Stimulated activated CD8-positive, alpha-beta memory T cell treated with anti-CD3 and anti-CD28 coated beads, Interleukin-4, amount 100 ng/mL, for 24 hours (primary cell): ENCODE measurements around the gene NNMT.

Source experiments
- DNase-seq: peaks from one replicate; pipeline ENCODE4 v3.0.0-alpha.2; 2020; ENCODE audit warnings: low read depth

The NNMT gene

DNA sequence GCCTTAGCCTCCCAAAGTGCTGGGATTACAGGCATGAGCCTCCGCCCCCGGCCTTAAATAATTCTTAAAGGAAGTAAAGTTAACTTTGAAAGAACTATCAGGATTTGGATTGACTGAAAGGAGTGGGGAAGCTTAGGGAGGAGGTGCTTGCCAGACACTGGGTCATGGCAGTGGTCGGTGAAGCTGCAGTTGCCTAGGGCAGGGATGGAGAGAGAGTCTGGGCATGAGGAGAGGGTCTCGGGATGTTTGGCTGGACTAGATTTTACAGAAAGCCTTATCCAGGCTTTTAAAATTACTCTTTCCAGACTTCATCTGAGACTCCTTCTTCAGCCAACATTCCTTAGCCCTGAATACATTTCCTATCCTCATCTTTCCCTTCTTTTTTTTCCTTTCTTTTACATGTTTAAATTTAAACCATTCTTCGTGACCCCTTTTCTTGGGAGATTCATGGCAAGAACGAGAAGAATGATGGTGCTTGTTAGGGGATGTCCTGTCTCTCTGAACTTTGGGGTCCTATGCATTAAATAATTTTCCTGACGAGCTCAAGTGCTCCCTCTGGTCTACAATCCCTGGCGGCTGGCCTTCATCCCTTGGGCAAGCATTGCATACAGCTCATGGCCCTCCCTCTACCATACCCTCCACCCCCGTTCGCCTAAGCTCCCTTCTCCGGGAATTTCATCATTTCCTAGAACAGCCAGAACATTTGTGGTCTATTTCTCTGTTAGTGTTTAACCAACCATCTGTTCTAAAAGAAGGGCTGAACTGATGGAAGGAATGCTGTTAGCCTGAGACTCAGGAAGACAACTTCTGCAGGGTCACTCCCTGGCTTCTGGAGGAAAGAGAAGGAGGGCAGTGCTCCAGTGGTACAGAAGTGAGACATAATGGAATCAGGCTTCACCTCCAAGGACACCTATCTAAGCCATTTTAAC lies at the start of gene NNMT:
Gene NNMT (plus strand): TSS at position 724 of the 929 bp plus-strand sequence. CDS start 158 bp downstream, at position 882.
- no peak for DNase-seq

GRCh38 chr11:114247070-114247789 lies 49.0 kb upstream of the NNMT start:
- DNase-seq = no peak

- no peak for DNase-seq
Measured at GRCh38 chr11:114250180-114250579, 46.0 kb upstream of the NNMT start.

- no peak for DNase-seq
Measured at GRCh38 chr11:114250993-114251814, 45.0 kb upstream of the NNMT start.

- DNase-seq = no peak
Measured at GRCh38 chr11:114251815-114252337, 44.3 kb upstream of the NNMT start.

DNA sequence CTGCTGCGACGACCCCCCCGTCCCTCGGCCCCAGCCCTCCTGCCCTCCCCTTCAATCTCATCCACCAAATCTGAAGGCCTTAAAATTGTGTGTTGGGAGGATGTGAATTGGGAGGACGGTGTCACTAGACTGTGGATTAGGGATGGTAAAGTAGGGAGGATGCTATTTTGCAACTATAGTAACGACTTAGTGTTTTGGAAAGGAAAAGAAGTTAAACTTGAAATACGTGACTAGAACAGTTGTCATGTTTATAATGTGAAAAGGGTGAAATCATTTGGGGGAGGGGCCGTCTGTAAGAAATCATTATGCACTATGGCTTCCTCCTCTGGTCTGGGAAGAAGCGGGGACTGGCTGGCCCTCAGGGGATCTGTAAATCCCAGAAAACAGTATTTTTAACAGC lies 43.4 kb upstream of the NNMT start:
- no peak for DNase-seq

- DNase-seq = no peak
Measured at GRCh38 chr11:114253771-114254170, 42.4 kb upstream of the NNMT start.

DNA sequence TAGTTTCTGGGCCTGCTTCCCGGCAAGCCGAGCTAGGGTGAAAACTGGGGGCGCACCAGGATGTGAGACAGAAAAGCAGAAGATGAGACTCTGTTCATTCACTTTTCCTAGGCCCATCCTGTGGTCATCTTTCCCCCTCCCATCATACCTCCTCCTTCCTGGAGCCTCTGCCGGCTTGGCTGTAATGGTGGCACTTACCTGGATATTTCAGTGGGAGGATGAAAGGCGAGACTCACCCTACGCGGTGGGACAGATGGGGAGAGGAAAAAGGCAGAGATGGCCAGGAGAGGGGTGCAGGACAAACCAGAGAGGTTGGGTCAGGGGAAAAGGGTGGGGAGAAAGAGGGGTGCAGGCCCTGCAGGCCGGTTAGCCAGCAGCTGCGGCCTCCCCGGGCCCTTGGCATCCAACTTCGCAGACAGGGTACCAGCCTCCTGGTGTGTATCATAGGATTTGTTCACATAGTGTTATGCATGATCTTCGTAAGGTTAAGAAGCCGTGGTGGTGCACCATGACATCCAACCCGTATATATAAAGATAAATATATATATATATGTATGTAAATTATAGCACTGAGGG lies 41.5 kb upstream of the NNMT start:
- DNase-seq = no peak

DNA sequence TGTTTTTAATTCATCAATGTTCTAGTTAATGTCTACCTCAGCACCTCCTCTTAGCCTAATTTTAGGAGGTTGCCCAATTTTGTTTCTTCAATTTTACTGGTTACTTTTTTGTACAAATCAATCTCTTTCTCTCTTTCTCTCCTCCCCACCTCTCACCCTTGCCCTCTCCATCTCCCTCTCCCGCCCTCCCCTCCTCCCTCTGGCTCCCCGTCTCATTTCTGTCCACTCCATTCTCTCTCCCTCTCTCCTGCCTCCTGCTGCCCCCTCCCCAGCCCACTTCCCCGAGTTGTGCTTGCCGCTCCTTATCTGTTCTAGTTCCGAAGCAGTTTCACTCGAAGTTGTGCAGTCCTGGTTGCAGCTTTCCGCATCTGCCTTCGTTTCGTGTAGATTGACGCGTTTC lies 40.9 kb upstream of the NNMT start:
- DNase-seq = no peak

DNA sequence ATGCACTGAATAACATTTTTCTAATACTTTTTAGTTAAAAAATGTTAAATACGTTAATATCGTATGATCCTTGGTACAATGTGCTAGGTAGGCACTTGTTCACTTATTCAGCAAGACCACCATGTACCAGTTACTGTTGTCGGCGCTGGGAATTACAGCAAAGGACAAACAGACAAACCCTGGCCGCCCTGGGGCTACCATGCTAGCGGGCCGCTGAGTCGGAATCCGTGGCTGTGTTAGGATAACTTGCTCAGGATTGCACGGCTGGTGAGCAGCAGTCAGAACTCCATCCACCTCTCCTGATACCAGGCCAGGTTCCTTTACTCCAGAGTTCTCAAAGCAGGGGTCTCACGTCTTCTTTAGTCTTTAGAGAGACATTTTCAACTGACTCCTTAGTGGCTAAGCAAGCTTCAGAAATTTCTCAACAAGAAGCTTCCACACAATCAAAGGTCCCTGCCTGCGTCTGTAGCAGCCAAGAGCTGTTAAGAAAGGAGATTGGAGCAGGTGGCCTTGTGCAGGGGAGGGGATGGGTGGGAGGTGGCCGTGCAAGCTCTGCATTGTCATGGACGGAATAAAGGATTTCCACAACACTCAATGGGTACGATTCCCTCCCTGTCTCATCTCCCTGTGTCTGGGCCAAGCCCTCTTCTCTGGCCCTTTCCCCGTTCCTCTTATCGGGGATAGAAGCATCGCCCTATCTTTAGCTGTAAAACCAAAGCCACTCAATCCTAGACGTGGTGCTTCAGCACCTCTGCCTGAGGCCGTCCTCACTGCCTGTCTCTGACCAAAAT lies 39.8 kb upstream of the NNMT start:
- DNase-seq = no peak

DNA sequence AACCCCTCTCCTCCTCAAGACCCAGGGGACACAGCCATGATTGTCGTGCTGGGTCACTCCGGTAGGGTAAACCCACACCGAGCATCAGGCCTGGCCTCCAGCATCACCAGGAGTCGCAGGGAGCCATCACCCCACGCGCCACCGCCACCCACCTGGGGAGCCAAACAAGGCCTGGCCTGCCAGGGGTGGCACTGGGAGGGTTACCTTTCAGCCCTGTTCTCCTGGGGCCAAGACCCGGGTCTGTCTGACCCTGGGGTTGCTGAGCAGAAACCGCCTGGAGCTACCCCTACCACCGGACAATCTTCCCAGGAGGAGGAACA lies 39.3 kb upstream of the NNMT start:
- DNase-seq = no peak

- DNase-seq = no peak
Measured at GRCh38 chr11:114257621-114258558, 38.3 kb upstream of the NNMT start.

GRCh38 chr11:114258696-114259095 lies 37.5 kb upstream of the NNMT start:
- no peak for DNase-seq

DNA sequence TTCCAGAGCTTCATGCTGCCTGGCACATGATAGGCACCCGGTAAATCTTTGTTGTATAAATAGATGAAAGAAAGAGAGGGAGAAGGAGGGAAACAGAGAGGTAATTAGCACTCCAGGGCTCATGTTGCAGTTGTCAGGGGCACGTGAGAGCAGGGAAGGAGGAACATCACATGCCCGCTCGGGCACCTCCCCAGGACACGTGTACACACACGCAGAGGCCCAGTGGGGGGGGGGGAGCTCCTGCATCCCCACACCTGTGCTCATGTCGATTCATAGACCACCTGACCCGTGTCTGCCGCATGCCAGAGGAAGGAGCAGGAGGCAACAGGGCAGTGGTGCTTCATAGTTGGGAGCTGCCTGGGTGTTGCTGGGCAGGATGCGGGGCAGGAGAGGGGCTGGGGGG lies 37.1 kb upstream of the NNMT start:
- DNase-seq = no peak

DNA sequence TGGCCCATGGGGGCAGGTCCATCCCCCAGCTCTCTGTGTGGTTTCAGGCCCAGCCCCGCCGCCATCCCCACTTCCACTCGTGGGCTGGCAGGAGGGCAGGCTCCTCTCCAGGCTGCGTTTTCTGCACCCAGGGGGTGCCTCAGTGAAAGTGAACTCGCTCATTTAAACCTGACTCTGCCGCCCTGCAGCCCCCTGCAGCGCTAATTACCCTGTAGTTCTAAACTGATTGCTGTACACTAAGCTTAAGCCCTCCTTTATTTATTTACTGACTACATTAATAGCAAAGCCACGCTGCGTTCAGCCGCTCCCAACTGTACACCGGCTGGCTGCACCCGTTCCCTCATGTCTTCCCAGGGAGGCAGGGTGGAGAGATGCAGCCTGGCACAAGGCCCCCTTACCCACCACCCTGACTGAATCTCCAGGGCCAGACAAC lies 36.6 kb upstream of the NNMT start:
- DNase-seq = no peak

DNA sequence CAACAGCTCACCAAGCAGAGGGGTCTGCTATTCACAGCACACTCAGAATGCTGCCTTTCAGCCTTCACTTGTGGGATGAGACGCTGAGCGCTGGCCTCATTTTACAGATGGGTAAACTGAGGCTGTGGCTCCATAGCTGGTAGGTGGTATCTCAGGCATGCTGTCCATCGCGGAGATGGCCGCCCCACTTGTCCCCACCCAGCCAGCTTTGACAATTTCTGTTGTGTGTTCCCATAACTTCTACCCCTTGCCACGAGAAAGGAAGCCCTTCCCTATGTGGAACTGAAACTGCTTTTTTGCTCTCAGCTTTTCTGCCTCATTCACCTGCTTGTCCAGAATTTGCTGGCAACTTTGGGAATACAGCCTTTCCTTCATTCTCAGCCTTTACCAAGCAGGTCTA lies 36.1 kb upstream of the NNMT start:
- no peak for DNase-seq

GRCh38 chr11:114260483-114260882 lies 35.7 kb upstream of the NNMT start:
- DNase-seq = no peak

GRCh38 chr11:114261791-114262190 lies 34.4 kb upstream of the NNMT start:
- no peak for DNase-seq

DNA sequence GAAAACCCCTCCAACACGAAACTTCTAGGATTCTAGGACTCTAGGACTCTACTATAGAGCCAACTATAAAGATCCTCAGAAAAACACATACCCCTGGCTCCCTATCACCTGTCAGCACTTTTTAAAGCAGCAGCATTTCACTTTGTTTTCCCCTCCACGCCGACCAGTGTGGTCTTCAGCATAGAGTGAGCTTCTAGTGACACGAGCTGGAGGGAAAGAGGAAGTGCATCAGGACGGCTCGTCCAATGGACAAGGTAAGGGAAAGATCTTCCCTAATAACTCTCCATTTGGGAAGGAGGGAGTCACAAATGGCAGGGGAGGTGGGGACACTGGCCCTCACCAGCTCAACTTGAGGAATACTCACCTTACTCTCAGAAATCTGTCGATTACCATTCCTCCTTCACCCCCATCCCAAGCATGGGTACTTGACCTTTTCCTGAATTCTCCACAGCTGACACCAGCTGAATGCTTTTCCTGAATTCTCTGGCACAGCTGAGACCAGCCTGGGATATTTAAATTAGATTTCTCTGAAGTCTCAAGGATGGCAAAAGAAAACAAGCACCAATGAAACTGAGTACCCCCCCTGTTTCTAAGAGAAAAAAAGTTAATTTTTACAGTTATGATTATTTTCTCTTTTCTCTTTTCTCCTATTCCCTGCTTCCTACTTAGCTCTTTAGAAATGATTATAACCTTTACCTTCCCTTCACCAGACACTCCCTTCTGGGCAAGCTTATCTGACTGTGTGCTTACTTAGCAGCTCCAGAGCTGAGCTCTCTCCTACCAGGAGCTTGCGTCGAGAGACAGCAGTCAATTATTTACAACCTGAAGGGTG lies 33.3 kb upstream of the NNMT start:
- no peak for DNase-seq
